Activated T-helper 17 cell treated with anti-CD3 and anti-CD28 coated beads, Interleukin-2, amount 50 U/mL, for 72 hours (primary cell): ENCODE results near the gene RRM2. TPM values are rescaled to one million over a fixed set of nuclear protein-coding genes. Genes with fewer than 3 reads are reported as not detected.

Source experiments
- ATAC-seq: fragments of 150-1000 bp; cut with Tn5 transposase; replicated peaks from 2 replicates; pipeline ENCODE4 v1.10.0; 2021; ENCODE audit warnings: mild to moderate bottlenecking, moderate library complexity
- H3K27ac Mint-ChIP-seq: one replicate; pipeline ENCODE4 v1.8.0; 2022; ENCODE audit warnings: mixed read lengths
- H3K27me3 Mint-ChIP-seq: one replicate; pipeline ENCODE4 v1.8.0; 2022; ENCODE audit warnings: mixed read lengths
- H3K36me3 Mint-ChIP-seq: one replicate; pipeline ENCODE4 v1.8.0; 2022; ENCODE audit warnings: low read depth, mild to moderate bottlenecking, mixed read lengths
- H3K4me1 Mint-ChIP-seq: one replicate; pipeline ENCODE4 v1.8.0; 2022; ENCODE audit warnings: mixed read lengths
- H3K4me3 Mint-ChIP-seq: one replicate; pipeline ENCODE4 v1.8.0; 2022; ENCODE audit warnings: mild to moderate bottlenecking, mixed read lengths
- H3K9me3 Mint-ChIP-seq: one replicate; pipeline ENCODE4 v1.8.0; 2022; ENCODE audit warnings: mixed read lengths
- total RNA-seq, 2 donors: library from RNA; stranded (reverse); gene quantifications; one replicate each; pipeline ENCODE4 v1.2.3, GENCODE V29; 2022

RRM2 gene
- total RNA-seq = 100 to 1,000 TPM; 515 to 567 TPM

DNA sequence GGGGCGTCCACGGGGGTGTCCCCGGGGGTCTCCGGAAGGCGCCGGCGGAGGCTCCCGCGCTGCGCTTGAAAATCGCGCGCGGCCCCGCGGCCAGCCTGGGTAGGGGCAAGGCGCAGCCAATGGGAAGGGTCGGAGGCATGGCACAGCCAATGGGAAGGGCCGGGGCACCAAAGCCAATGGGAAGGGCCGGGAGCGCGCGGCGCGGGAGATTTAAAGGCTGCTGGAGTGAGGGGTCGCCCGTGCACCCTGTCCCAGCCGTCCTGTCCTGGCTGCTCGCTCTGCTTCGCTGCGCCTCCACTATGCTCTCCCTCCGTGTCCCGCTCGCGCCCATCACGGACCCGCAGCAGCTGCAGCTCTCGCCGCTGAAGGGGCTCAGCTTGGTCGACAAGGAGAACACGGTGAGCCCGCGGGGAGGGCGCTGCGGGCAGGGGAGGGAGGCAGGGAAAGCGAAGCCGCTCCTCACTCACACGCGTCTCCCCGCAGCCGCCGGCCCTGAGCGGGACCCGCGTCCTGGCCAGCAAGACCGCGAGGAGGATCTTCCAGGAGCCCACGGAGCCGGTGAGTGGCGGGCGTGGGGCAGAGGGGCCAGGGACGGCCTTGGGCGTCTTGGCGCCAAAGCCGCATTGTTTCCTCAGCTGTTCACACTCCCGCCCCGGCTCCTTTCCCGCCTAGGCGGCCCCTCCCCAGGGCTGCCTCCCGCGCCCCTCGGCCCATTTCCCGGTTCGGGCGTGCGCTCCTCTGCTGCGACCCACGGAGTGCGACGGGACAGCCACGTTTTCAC is at the start of gene RRM2:
TSS of gene RRM2 (plus strand) at position 240 of the 781 bp plus-strand sequence. CDS start at position 300, 60 bp downstream.
- Mint-ChIP-seq H3K9me3 (no peaks in the 10 kb centered on the region), H3K27ac (peak within 1 kb of the TSS; percentile 96), H3K27me3 (no peaks in the 10 kb centered on the region), H3K4me1 (peaks cover 22% of the 10 kb centered on the region), H3K4me3 (peak within 1 kb of the TSS; percentile 100), H3K36me3 (peaks cover 76% of the 10 kb centered on the region)
- peak; percentile 68 for ATAC-seq

DNA sequence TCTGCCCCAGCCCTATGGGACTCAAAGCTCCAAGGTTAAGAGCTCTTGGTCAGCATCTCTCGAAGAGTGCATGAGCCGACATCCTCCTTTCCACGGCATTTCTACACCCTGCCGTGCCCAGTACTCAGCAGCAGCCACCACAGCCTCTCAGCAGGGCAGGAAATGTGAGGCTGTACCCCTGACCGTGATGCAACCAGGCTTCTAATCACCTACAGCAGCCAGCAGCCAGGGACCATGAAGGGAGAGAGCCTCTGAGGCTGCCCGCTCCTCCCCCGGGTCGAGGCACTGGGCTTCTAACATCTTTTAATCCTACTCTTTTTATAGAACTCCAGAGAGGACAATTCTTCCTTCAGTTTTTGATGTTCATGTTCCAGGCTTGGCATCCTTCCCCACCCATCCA is 48.8 kb upstream of the RRM2 start:
- Mint-ChIP-seq H3K4me1 (no peaks in the 10 kb centered on the region), H3K4me3 (no peak overlapping the region), H3K27me3 (peaks cover 33% of the 10 kb centered on the region), H3K27ac (no peak overlapping the region), H3K9me3 (no peaks in the 10 kb centered on the region), H3K36me3 (no peaks in the 10 kb centered on the region)
- no peak for ATAC-seq

DNA sequence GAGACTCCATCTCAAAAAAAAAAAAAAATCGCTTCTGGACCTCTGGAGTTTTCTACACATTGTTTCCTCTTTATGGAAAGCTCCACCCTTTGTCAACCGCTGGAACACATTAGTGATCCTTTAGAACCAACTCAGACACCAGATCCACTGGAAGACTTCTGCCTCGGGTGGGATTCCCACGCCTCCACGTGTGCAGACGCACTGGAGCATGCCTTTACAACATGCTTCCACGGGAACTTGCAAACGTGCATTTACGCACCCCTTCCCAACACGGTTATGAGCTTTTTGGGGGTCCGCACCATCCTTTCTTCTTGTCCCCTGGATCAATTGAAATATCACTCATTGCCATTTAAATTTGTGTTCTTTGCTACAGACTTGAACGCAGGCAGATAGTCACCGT is 47.4 kb upstream of the RRM2 start:
- no peak for ATAC-seq
- no peaks in the 10 kb centered on the region for H3K9me3 Mint-ChIP-seq
- no peak overlapping the region for H3K4me3 Mint-ChIP-seq
- no peaks in the 10 kb centered on the region for H3K4me1 Mint-ChIP-seq
- no peaks in the 10 kb centered on the region for H3K36me3 Mint-ChIP-seq
- peaks cover 39% of the 10 kb centered on the region for H3K27me3 Mint-ChIP-seq
- H3K27ac Mint-ChIP-seq = no peak overlapping the region

DNA sequence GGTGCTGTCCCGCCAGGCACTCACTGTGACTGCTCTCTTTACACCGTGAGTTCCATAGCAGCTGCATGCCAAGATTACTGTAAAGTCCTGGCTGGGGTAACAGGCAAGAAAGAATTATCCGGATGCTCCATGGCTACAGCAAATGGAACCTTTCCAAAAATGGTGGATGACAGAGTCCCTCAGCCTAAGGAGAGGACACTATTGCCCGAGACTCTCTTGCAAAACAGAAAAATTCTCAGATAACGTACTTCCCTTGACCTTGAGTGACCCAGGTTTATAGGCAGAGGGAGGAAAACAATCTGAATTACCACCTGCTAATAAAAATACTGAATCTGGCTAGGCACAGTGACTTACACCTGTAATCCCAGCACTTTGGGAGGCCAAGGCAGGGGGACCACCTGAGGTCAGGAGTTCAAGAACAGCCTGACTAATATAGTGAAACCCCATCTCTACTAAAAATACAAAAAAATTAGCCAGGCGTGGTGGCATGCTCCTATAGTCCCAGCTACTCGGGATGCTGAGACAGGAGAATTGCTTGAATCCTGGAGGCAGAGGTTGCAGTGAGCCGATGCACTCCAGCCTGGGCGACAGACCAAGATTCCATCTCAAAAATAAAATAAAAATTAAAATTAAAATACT is 46.8 kb upstream of the RRM2 start:
- no peak overlapping the region for H3K4me3 Mint-ChIP-seq
- no peaks in the 10 kb centered on the region for H3K9me3 Mint-ChIP-seq
- no peak overlapping the region for H3K27ac Mint-ChIP-seq
- H3K27me3 Mint-ChIP-seq = peaks cover 39% of the 10 kb centered on the region
- no peaks in the 10 kb centered on the region for H3K4me1 Mint-ChIP-seq
- no peaks in the 10 kb centered on the region for H3K36me3 Mint-ChIP-seq
- no peak for ATAC-seq

DNA sequence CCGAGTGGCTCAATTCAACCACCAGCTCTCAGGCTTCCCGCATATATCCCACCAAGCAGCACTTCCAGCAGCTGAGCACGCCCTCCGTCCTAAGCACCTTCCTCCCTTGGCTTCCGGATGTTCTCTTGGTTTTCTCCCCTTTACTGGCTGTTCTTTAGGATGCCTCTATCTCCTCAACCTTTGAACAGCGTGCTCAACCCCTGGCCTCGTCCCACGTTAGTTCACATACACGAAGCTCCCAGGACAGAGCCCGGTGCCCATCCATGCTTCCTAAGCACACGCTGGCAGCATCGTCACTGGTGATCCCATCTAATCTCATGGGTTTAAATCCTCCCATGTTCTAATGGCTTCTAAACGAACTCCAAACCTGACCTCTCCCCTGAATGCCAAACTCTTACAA is 46.0 kb upstream of the RRM2 start:
- H3K36me3 Mint-ChIP-seq = no peaks in the 10 kb centered on the region
- H3K4me3 Mint-ChIP-seq = no peak overlapping the region
- H3K27ac Mint-ChIP-seq = no peak overlapping the region
- peaks cover 43% of the 10 kb centered on the region for H3K27me3 Mint-ChIP-seq
- no peaks in the 10 kb centered on the region for H3K4me1 Mint-ChIP-seq
- no peak for ATAC-seq
- H3K9me3 Mint-ChIP-seq = no peaks in the 10 kb centered on the region

DNA sequence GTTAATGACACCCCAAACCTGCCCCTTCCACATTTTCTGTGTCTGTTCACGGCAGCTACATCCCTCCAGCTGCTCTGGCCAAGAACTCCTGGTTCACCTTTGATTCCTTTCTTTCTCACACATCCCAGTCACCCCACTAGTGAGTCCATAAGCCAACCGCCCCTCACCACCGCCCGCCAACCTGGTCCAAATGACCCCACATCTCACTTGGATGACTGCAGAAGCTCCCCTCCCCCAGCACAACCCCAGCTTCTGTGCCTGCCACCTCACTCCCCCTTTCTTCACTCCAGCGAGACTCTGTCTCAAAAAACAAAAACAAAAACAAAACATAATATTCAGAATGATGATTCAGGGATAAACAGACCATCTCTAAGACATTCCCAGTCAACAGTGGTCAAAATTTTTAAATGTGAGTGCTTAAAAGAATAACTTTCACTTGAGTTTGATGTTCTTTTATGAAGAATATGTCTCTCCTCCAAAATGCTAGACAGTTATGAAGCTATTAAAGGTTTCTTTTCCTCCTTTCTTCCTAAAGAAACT is 45.5 kb upstream of the RRM2 start:
- Mint-ChIP-seq H3K9me3 (no peaks in the 10 kb centered on the region), H3K27me3 (peaks cover 43% of the 10 kb centered on the region), H3K4me1 (no peaks in the 10 kb centered on the region), H3K4me3 (no peak overlapping the region), H3K36me3 (no peaks in the 10 kb centered on the region), H3K27ac (no peak overlapping the region)
- ATAC-seq = no peak

DNA sequence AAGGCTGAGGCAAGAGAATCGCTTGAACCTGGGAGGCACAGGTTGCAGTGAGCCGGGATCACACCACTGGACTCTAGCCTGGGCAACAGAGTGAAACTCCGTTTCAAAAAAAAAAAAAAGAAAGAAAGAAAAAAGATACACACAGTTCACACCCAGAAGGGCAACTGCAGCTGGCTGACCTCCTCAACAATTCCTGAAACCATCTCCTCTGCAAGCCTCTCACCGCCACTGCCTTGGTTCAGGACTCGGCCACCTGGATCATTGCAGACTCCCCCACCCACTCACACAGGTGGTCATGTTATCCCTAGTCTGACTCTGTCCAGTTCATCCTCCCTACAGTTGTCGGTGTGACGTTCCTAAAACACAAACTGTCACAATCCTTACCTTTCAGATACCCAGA is 44.5 kb upstream of the RRM2 start:
- peaks cover 43% of the 10 kb centered on the region for H3K27me3 Mint-ChIP-seq
- ATAC-seq = no peak
- no peaks in the 10 kb centered on the region for H3K4me1 Mint-ChIP-seq
- no peaks in the 10 kb centered on the region for H3K36me3 Mint-ChIP-seq
- no peaks in the 10 kb centered on the region for H3K9me3 Mint-ChIP-seq
- no peak overlapping the region for H3K4me3 Mint-ChIP-seq
- H3K27ac Mint-ChIP-seq = no peak overlapping the region

DNA sequence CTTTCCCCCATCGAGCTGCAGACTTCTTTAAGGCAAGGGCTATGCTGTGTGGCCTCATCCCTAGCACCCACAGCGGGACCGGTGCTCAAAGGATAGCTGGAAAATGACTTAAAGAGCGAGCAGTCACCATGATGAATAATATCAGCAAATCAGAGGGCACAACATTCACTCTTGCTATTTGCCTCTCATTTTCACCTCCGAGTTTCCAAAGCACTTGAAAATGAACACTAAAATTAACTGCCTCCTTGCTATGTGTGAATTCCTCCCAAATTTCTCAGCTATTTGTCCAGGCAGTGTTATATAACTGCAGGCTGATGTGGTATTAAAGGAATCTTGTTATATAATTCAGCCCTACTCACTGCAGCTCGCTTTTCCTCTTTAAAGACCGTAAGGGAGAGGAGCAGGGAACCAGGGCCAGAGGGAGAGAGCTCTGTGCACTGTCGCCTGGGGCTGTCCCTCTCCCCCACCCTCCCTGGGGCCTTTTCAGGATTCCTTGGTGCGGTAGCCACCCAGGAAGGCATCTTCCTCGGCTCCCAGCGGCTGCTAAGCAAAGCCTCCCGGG is 43.8 kb upstream of the RRM2 start:
- H3K27me3 Mint-ChIP-seq = peaks cover 50% of the 10 kb centered on the region
- H3K27ac Mint-ChIP-seq = no peak overlapping the region
- H3K9me3 Mint-ChIP-seq = no peaks in the 10 kb centered on the region
- peak overlapping the region; percentile 68 for H3K4me3 Mint-ChIP-seq
- H3K4me1 Mint-ChIP-seq = no peaks in the 10 kb centered on the region
- no peaks in the 10 kb centered on the region for H3K36me3 Mint-ChIP-seq
- no peak for ATAC-seq

DNA sequence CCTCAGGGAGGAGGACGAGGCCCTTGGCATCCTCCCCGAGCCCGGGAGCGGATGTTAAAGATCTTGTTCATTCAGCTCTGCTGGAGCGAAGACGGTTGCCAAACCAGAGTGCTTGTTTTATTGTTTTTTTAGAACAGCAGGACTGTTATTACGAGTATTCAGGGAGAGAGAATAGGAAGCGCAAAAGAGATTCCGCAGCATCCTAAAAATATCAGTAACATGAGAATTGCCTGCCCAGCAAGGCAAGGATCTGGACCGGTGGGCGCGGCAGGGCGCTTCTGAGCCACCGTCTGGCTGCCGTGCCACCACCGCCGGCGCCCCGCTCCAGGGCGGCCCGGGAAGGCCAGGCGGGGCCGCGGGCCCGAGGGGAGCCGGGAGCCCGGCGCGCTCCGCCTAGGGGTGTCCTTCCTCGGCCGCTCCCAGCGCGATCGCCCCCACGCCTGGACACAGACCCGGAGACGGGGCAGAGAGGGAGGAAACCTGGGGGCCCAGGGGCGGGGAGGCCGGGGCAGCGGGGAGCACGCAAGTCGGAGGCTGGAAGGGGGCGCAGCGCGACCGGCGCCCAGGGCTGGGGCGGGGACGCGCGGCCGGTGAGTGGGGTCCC is 43.2 kb upstream of the RRM2 start:
- Mint-ChIP-seq H3K27me3 (peaks cover 51% of the 10 kb centered on the region), H3K36me3 (no peaks in the 10 kb centered on the region), H3K9me3 (no peaks in the 10 kb centered on the region), H3K4me3 (peak overlapping the region; percentile 68), H3K27ac (no peak overlapping the region), H3K4me1 (no peaks in the 10 kb centered on the region)
- ATAC-seq = peak; percentile 46

DNA sequence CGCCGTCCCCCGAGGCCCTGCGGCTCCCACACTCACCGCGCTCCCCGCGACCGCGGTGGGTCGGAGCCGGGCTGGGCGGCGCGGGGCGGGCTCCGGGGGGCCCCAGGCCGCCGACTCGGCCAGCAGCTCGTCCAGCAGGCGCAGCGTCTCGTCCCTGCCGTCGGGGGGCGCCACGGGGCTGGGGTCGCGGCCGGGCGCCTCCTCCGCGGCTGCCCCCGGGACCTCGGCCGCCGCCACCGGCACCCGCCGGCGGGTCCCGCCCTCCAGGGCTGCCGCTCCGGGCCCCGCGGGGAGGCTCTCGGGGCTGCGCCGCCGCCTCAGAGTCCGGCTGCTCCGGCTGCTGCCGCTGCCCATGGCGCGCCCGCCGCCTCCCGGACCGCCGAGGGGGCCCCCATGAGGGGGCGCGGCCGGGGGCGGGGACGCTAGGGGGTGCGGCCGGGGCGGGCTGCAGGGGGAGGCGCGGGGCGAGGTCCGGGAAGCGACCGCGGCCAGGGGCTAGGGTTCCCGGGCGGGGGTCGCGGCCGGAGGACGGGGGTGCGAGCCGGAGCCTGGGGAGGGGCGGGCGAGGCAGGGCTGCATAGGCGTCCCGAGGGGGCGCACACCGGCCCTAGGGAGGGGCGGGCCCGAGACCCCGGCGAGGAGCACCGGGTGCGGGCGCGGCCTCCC is 42.5 kb upstream of the RRM2 start, which contains the start of gene CYS1:
TSS of gene CYS1 (minus strand) at position 542 of the 666 bp plus-strand sequence. CDS start at position 354, 188 bp downstream.
- Mint-ChIP-seq H3K4me3 (peak within 1 kb of the TSS; percentile 68), H3K4me1 (no peaks in the 10 kb centered on the region), H3K36me3 (no peaks in the 10 kb centered on the region), H3K9me3 (no peaks in the 10 kb centered on the region), H3K27ac (no peak within 1 kb of the TSS), H3K27me3 (peaks cover 53% of the 10 kb centered on the region)
- ATAC-seq = peak; percentile 45

DNA sequence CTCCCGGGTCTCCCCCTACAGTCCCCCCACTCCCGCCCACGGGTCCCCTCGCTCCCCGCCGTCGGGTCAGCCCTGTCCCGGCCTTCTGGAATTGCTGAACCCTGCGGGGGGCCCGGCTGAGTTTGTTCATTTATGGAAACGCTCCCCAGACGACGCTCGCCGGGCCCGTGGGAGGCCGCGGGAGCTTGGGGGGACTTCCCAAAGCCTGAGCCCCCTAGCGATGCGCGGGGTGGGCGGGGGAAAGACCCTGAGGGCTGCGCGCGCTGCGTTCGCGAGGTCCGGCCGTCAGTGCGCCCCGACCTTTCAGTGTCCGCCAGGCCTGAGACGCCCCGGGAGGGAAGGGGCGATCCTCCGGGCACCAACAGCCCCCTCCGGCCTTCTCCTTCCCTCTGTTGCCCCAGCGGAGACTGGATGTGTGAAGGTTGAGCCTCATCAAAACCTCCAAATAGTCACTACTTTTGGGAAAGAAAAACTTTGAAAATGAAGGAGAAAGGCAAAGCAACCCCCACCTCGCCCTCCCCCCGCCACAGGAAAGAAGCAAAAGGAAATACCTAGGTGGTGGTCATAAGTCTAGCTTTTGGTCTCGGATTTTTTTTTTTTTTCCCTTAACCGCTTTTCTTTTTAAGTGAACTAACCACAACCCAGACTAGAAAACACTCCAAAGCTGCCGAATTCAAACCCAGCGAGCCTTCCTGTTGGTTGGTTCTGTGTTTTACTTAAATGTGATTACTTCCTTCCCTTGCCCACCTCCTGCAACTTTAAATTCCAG is 41.8 kb upstream of the RRM2 start:
- H3K4me3 Mint-ChIP-seq = peak overlapping the region; percentile 53
- H3K4me1 Mint-ChIP-seq = no peaks in the 10 kb centered on the region
- H3K9me3 Mint-ChIP-seq = no peaks in the 10 kb centered on the region
- peak; percentile 23 for ATAC-seq
- H3K27me3 Mint-ChIP-seq = peaks cover 50% of the 10 kb centered on the region
- H3K36me3 Mint-ChIP-seq = no peaks in the 10 kb centered on the region
- H3K27ac Mint-ChIP-seq = no peak overlapping the region

DNA sequence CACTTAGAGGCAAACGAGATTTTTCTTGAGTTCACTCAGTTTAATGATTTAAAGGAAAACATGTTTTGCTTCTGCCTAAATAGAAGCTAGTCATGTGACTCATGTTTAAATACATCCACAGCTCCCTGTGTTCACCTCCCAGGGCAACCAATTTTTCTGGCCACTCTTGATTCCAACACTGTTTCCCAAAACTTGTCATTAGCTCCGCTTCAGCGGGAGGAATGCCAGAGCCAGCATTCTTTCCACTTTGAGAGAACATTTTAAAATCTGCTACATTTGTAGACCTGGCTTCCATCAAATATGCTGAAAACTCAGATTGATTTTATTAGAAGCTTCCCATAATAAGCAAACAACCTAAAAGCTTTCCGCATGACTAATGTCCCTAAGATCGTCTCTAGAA is 39.5 kb upstream of the RRM2 start:
- no peaks in the 10 kb centered on the region for H3K36me3 Mint-ChIP-seq
- no peak overlapping the region for H3K4me3 Mint-ChIP-seq

DNA sequence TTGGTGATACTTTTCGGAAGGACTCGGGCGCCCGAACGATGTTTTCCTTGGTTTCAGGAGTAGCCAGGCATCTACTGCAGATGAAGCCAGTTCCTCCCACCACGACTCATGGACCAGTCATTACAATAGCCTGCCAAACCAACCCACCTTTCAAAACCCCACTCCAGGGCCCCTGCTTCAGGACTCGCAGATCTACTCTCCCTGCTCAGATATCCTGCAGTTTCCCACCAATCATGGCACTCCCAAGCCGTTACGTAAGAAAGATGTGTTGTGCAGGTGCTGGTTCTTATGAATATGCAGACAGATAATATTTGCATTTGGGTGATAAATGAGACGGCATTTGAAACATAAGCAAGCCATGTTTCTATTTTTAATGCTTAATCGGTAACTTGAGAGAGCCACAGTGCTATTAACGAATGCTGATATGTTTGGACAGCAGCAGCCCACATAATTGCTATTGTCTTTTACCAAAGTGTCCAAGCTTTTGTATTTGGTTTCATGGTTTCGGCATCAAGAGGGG is 38.8 kb upstream of the RRM2 start:
- Mint-ChIP-seq H3K4me1 (no peaks in the 10 kb centered on the region), H3K27me3 (peaks cover 40% of the 10 kb centered on the region), H3K36me3 (no peaks in the 10 kb centered on the region), H3K27ac (no peak overlapping the region), H3K4me3 (no peak overlapping the region), H3K9me3 (no peaks in the 10 kb centered on the region)
- ATAC-seq = no peak

More for the DNA sequence above, 39.5 kb upstream of the RRM2 start:
- Mint-ChIP-seq H3K4me1 (no peaks in the 10 kb centered on the region), H3K27me3 (peaks cover 47% of the 10 kb centered on the region), H3K9me3 (no peaks in the 10 kb centered on the region), H3K27ac (no peak overlapping the region)
- no peak for ATAC-seq
